Activated naive CD4-positive, alpha-beta T cell treated with anti-CD3 and anti-CD28 coated beads, Interleukin-2, amount 50 U/mL, for 24 hours (primary cell): ENCODE measurements around the gene LRRC38.
A peak's percentile ranks its signal among the peaks of the same experiment; 100 is the strongest.

ENCODE experiments used
- H3K27ac Mint-ChIP-seq: one replicate; pipeline ENCODE4 v1.8.0; 2021; ENCODE audit warnings: mild to moderate bottlenecking, mixed read lengths
- H3K27me3 Mint-ChIP-seq: one replicate; pipeline ENCODE4 v1.8.0; 2021; ENCODE audit warnings: mixed read lengths
- H3K36me3 Mint-ChIP-seq: one replicate; pipeline ENCODE4 v1.8.0; 2021; ENCODE audit warnings: mixed read lengths
- H3K4me1 Mint-ChIP-seq: one replicate; pipeline ENCODE4 v1.8.0; 2021; ENCODE audit warnings: mixed read lengths
- H3K4me3 Mint-ChIP-seq: one replicate; pipeline ENCODE4 v1.8.0; 2021; ENCODE audit warnings: mild to moderate bottlenecking, mixed read lengths
- H3K9me3 Mint-ChIP-seq: one replicate; pipeline ENCODE4 v1.8.0; 2021; ENCODE audit warnings: mixed read lengths

The LRRC38 gene

GRCh38 chr1:13538832-13539231, 25.0 kb upstream of the LRRC38 start:
- no peak overlapping the region for H3K4me3 Mint-ChIP-seq
- no peaks in the 10 kb centered on the region for H3K4me1 Mint-ChIP-seq
- H3K9me3 Mint-ChIP-seq: no peaks in the 10 kb centered on the region
- H3K27me3 Mint-ChIP-seq: no peaks in the 10 kb centered on the region
- H3K27ac Mint-ChIP-seq: no peak overlapping the region
- no peaks in the 10 kb centered on the region for H3K36me3 Mint-ChIP-seq

GRCh38 chr1:13536571-13536970, 22.8 kb upstream of the LRRC38 start:
- Mint-ChIP-seq H3K36me3 (no peaks in the 10 kb centered on the region), H3K4me1 (no peaks in the 10 kb centered on the region), H3K4me3 (no peak overlapping the region), H3K27me3 (no peaks in the 10 kb centered on the region), H3K9me3 (no peaks in the 10 kb centered on the region), H3K27ac (no peak overlapping the region)

- Mint-ChIP-seq H3K27me3 (peaks cover 2% of the 10 kb centered on the region), H3K36me3 (no peaks in the 10 kb centered on the region), H3K4me3 (no peak overlapping the region), H3K9me3 (no peaks in the 10 kb centered on the region), H3K4me1 (no peaks in the 10 kb centered on the region), H3K27ac (no peak overlapping the region)
Measured at GRCh38 chr1:13535227-13535626, 21.4 kb upstream of the LRRC38 start.

- no peaks in the 10 kb centered on the region for H3K36me3 Mint-ChIP-seq
- H3K4me3 Mint-ChIP-seq: no peak overlapping the region
- no peaks in the 10 kb centered on the region for H3K4me1 Mint-ChIP-seq
- no peaks in the 10 kb centered on the region for H3K9me3 Mint-ChIP-seq
- peak overlapping the region; percentile 55 for H3K27ac Mint-ChIP-seq
- H3K27me3 Mint-ChIP-seq: peaks cover 4% of the 10 kb centered on the region
Measured at GRCh38 chr1:13528320-13528719, 14.5 kb upstream of the LRRC38 start.

GRCh38 chr1:13523780-13524477, 10.1 kb upstream of the LRRC38 start:
- no peak overlapping the region for H3K27ac Mint-ChIP-seq
- H3K4me3 Mint-ChIP-seq: no peak overlapping the region
- peaks cover 6% of the 10 kb centered on the region for H3K9me3 Mint-ChIP-seq
- peaks cover 9% of the 10 kb centered on the region for H3K27me3 Mint-ChIP-seq
- no peaks in the 10 kb centered on the region for H3K4me1 Mint-ChIP-seq
- peaks cover 2% of the 10 kb centered on the region for H3K36me3 Mint-ChIP-seq

- H3K4me1 Mint-ChIP-seq: no peaks in the 10 kb centered on the region
- no peak overlapping the region for H3K27ac Mint-ChIP-seq
- H3K9me3 Mint-ChIP-seq: peaks cover 6% of the 10 kb centered on the region
- H3K36me3 Mint-ChIP-seq: peaks cover 2% of the 10 kb centered on the region
- no peak overlapping the region for H3K4me3 Mint-ChIP-seq
- H3K27me3 Mint-ChIP-seq: peaks cover 13% of the 10 kb centered on the region
Measured at GRCh38 chr1:13520985-13521384, 7.2 kb upstream of the LRRC38 start.

- peaks cover 2% of the 10 kb centered on the region for H3K36me3 Mint-ChIP-seq
- H3K4me1 Mint-ChIP-seq: no peaks in the 10 kb centered on the region
- H3K27me3 Mint-ChIP-seq: peaks cover 22% of the 10 kb centered on the region
- H3K27ac Mint-ChIP-seq: no peak overlapping the region
- peaks cover 6% of the 10 kb centered on the region for H3K9me3 Mint-ChIP-seq
- H3K4me3 Mint-ChIP-seq: no peak overlapping the region
Measured at GRCh38 chr1:13517193-13517812, 3.5 kb upstream of the LRRC38 start.

- no peak overlapping the region for H3K27ac Mint-ChIP-seq
- no peak overlapping the region for H3K4me3 Mint-ChIP-seq
- H3K27me3 Mint-ChIP-seq: peaks cover 25% of the 10 kb centered on the region
- peaks cover 3% of the 10 kb centered on the region for H3K36me3 Mint-ChIP-seq
- peaks cover 6% of the 10 kb centered on the region for H3K9me3 Mint-ChIP-seq
- no peaks in the 10 kb centered on the region for H3K4me1 Mint-ChIP-seq
Measured at GRCh38 chr1:13516606-13517005, 2.8 kb upstream of the LRRC38 start.

- Mint-ChIP-seq H3K4me1 (no peaks in the 10 kb centered on the region), H3K4me3 (no peak overlapping the region), H3K36me3 (peaks cover 3% of the 10 kb centered on the region), H3K27me3 (peaks cover 24% of the 10 kb centered on the region), H3K9me3 (peaks cover 6% of the 10 kb centered on the region), H3K27ac (no peak overlapping the region)
Measured at GRCh38 chr1:13514821-13515220, 1.0 kb upstream of the LRRC38 start.

- no peaks in the 10 kb centered on the region for H3K4me1 Mint-ChIP-seq
- peaks cover 1% of the 10 kb centered on the region for H3K36me3 Mint-ChIP-seq
- H3K27me3 Mint-ChIP-seq: peaks cover 18% of the 10 kb centered on the region
- no peak overlapping the region for H3K27ac Mint-ChIP-seq
- H3K9me3 Mint-ChIP-seq: no peaks in the 10 kb centered on the region
- no peak overlapping the region for H3K4me3 Mint-ChIP-seq
Measured at GRCh38 chr1:13513063-13513894, 524 bp downstream of the LRRC38 start.

- Mint-ChIP-seq H3K27ac (no peak overlapping the region), H3K9me3 (no peaks in the 10 kb centered on the region), H3K4me1 (no peaks in the 10 kb centered on the region), H3K4me3 (no peak overlapping the region), H3K36me3 (peaks cover 1% of the 10 kb centered on the region), H3K27me3 (peaks cover 17% of the 10 kb centered on the region)
Measured at GRCh38 chr1:13512472-13512871, 1.3 kb downstream of the LRRC38 start.

GRCh38 chr1:13510499-13510898, 3.3 kb downstream of the LRRC38 start:
- peaks cover 14% of the 10 kb centered on the region for H3K27me3 Mint-ChIP-seq
- no peaks in the 10 kb centered on the region for H3K4me1 Mint-ChIP-seq
- no peaks in the 10 kb centered on the region for H3K9me3 Mint-ChIP-seq
- H3K4me3 Mint-ChIP-seq: no peak overlapping the region
- H3K36me3 Mint-ChIP-seq: peaks cover 1% of the 10 kb centered on the region
- H3K27ac Mint-ChIP-seq: no peak overlapping the region

GRCh38 chr1:13507075-13507474, 6.7 kb downstream of the LRRC38 start:
- H3K4me3 Mint-ChIP-seq: no peak overlapping the region

GRCh38 chr1:13505020-13505419, 8.8 kb downstream of the LRRC38 start:
- Mint-ChIP-seq H3K4me3 (no peak overlapping the region), H3K27ac (no peak overlapping the region), H3K9me3 (no peaks in the 10 kb centered on the region), H3K27me3 (peaks cover 2% of the 10 kb centered on the region), H3K36me3 (no peaks in the 10 kb centered on the region), H3K4me1 (peaks cover 4% of the 10 kb centered on the region)

More at GRCh38 chr1:13507075-13507474, 6.7 kb downstream of the LRRC38 start:
- Mint-ChIP-seq H3K4me1 (peaks cover 4% of the 10 kb centered on the region), H3K36me3 (no peaks in the 10 kb centered on the region), H3K27ac (no peak overlapping the region), H3K9me3 (no peaks in the 10 kb centered on the region), H3K27me3 (peaks cover 5% of the 10 kb centered on the region)

- Mint-ChIP-seq H3K27ac (no peak overlapping the region), H3K4me3 (no peak overlapping the region), H3K36me3 (no peaks in the 10 kb centered on the region), H3K27me3 (peaks cover 3% of the 10 kb centered on the region), H3K4me1 (peaks cover 4% of the 10 kb centered on the region), H3K9me3 (no peaks in the 10 kb centered on the region)
Measured at GRCh38 chr1:13500806-13501205, 13.0 kb downstream of the LRRC38 start.

GRCh38 chr1:13499422-13499821, 14.4 kb downstream of the LRRC38 start:
- no peak overlapping the region for H3K4me3 Mint-ChIP-seq
- no peak overlapping the region for H3K27ac Mint-ChIP-seq
- no peaks in the 10 kb centered on the region for H3K36me3 Mint-ChIP-seq
- peaks cover 7% of the 10 kb centered on the region for H3K27me3 Mint-ChIP-seq
- no peaks in the 10 kb centered on the region for H3K9me3 Mint-ChIP-seq
- peaks cover 4% of the 10 kb centered on the region for H3K4me1 Mint-ChIP-seq
